ENCODE results near the gene TXNDC2. TPM values are rescaled to one million over a fixed set of nuclear protein-coding genes. Genes with fewer than 3 reads are reported as not detected.
A peak's percentile ranks its signal among the peaks of the same experiment; 100 is the strongest.

TXNDC2 gene
- total RNA-seq, 4 donors from 2014 or later, result not detected

DNA sequence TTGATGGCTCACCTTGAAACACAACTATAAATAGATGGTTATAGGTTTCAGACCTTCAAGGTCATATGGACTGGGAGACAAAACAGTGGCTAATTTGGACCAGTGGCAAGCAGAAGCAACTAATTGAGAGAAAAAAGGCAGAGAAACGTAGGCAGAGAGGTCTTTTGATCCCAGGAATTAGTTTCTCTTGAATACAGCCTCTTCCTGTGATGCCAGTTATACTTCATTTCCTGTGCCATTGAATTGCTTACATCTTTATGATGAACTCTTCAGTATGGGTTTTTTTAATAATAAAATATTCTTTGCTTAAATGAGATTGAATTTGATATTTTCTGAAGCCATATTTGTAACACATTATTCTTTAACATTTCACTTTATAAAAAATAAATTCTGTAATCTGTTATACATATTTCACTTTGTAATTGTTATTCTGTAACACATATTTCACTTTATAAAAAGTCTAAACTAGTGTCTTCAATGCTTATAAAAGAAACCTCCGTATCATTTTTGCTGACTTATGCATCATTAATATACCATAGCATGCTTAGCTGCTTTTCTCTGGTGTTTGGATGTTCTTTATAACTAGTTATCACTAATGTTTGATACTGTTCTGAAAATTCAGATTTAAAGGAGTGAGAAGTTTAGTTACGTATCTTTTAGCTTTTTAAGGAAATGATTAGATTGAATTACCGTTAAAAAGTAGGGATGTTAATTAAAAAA, 37.0 kb downstream of the TXNDC2 start:
- no peak overlapping the region for H3K4me3 ChIP-seq
- no peak for DNase-seq
- no peaks in the 10 kb centered on the region for H3K9me3 ChIP-seq
- H3K36me3 ChIP-seq, result no peaks in the 10 kb centered on the region
- ATAC-seq, result no peak
- H3K4me1 ChIP-seq, result peaks cover 93 to 97% of the 10 kb centered on the region in 2 donors
- no peak for TF ChIP-seq POLR2A (IDR thresholded peaks at IDR 0.05)
- TF ChIP-seq, protein P1, sequence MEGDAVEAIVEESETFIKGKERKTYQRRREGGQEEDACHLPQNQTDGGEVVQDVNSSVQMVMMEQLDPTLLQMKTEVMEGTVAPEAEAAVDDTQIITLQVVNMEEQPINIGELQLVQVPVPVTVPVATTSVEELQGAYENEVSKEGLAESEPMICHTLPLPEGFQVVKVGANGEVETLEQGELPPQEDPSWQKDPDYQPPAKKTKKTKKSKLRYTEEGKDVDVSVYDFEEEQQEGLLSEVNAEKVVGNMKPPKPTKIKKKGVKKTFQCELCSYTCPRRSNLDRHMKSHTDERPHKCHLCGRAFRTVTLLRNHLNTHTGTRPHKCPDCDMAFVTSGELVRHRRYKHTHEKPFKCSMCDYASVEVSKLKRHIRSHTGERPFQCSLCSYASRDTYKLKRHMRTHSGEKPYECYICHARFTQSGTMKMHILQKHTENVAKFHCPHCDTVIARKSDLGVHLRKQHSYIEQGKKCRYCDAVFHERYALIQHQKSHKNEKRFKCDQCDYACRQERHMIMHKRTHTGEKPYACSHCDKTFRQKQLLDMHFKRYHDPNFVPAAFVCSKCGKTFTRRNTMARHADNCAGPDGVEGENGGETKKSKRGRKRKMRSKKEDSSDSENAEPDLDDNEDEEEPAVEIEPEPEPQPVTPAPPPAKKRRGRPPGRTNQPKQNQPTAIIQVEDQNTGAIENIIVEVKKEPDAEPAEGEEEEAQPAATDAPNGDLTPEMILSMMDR (IDR thresholded peaks at IDR 0.05 in 4 of 5, conservative IDR thresholded peaks at IDR 0.05 in 1 of 5), result no peak
- intact Hi-C loops (cut with DNase I; ENCODE audit: low total_unique reads) (no loop called here), in situ Hi-C loops (cut with MboI; ENCODE audit: low sequenced_read_pairs in 4 of 4) (loop anchor here in 2 of 4 donors (25.0 kb wide), 1 partner anchor 110 kb away; no protein-coding TSS in a partner anchor)
- H3K27me3 ChIP-seq, result no peaks in the 10 kb centered on the region
- H3K27ac ChIP-seq, result peak overlapping the region in 2 of 4 donors; percentile 6 to 19

DNA sequence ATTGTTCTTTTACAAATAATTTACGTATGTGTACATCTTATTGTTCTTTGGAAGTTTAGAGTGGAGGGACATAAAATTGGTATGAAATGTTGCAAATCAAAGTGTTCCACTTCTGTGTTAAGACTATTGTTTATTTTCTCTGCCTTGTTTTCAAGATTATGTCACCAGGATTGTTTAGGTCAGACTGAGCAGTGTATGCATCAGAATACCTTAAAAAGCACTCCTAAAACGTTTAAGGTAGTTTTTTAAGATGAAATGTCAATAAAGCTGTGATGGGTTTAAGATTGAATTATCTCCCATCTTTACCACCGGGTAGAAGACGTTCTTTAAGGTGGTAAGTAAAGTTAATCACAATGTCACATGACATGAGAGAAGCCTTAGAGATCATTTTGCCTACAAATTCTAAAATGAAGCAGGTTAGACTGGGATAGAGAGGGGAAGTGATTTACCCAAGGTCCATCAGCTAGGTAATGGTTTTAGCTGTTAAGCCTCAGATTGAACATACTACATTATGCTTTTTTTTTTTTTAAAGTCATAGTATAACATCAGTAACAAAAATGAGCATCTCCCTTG, 38.7 kb downstream of the TXNDC2 start:
- Histone ChIP-seq H3K27ac (peak overlapping the region in 3 of 4 donors; percentile 22 to 39 (median 25)), H3K4me1 (peaks cover 93 to 97% of the 10 kb centered on the region in 2 donors), H3K4me3 (peak overlapping the region in 1 of 4 donors; percentile 12), H3K9me3 (no peaks in the 10 kb centered on the region), H3K27me3 (no peaks in the 10 kb centered on the region), H3K36me3 (no peaks in the 10 kb centered on the region)
- intact Hi-C loops (cut with DNase I; ENCODE audit: low total_unique reads), result no loop called here
- ATAC-seq (no peak), DNase-seq (no peak)
- in situ Hi-C loops (cut with MboI; ENCODE audit: low sequenced_read_pairs in 4 of 4), result loop anchor here in 2 of 4 donors (25.0 kb wide), 1 partner anchor 112 kb away; no protein-coding TSS in a partner anchor
- TF ChIP-seq, protein P1 (IDR thresholded peaks at IDR 0.05 in 4 of 5, conservative IDR thresholded peaks at IDR 0.05 in 1 of 5), result no peak
- no peak for TF ChIP-seq POLR2A (IDR thresholded peaks at IDR 0.05)

DNA sequence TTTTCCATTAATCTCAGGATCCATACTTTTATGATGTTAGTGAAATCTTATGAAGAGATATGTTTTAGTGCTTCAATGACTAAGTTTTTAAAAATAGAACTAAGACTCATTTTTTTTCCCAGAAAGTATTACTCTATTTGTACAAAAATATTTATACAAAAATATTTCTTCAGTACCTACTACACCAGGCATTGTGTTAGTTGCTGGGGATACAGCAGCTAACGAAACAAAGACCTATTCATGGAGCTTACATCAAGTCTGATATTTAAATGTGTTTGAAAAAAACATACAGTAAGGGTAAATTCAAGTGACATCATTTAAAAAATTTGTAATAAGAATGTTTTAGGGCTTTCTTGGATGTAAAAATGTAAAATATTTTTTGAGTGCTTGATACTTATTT, 39.6 kb downstream of the TXNDC2 start:
- Histone ChIP-seq H3K4me3 (no peak overlapping the region), H3K9me3 (no peaks in the 10 kb centered on the region), H3K27ac (peak overlapping the region in 3 of 4 donors; percentile 1 to 25 (median 12)), H3K4me1 (peaks cover 92 to 96% of the 10 kb centered on the region in 2 donors), H3K27me3 (no peaks in the 10 kb centered on the region), H3K36me3 (no peaks in the 10 kb centered on the region)
- TF ChIP-seq, protein P1 (IDR thresholded peaks at IDR 0.05 in 4 of 5, conservative IDR thresholded peaks at IDR 0.05 in 1 of 5), result no peak
- TF ChIP-seq POLR2A (IDR thresholded peaks at IDR 0.05), result no peak
- intact Hi-C loops (cut with DNase I; ENCODE audit: low total_unique reads), result no loop called here
- DNase-seq (no peak), ATAC-seq (no peak)
- in situ Hi-C loops (cut with MboI; ENCODE audit: low sequenced_read_pairs in 4 of 4), result loop anchor here in 1 of 4 donors (25.0 kb wide), 1 partner anchor 338 kb away; no protein-coding TSS in a partner anchor

DNA sequence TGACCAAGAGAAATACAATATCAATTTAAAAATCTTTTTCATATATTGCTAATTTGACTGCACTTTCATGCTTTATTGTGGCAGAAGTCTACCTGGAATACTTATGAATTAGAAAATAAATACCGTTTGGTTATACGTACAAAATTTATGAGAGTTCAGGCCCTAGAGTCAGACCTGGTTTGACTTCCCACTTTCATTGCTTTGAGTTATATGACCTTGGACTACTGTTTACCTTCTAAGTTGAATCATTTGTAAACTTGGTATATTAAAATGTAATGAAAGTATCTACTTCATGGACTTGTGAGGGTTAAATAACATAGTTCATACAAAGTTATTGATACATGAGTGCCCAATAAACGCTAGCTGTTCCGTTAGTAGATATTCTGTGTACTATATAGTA, 40.0 kb downstream of the TXNDC2 start:
- intact Hi-C loops (cut with DNase I; ENCODE audit: low total_unique reads), result no loop called here
- no peak for DNase-seq
- Histone ChIP-seq H3K9me3 (no peaks in the 10 kb centered on the region), H3K4me1 (peaks cover 92 to 96% of the 10 kb centered on the region in 2 donors), H3K36me3 (no peaks in the 10 kb centered on the region), H3K27me3 (no peaks in the 10 kb centered on the region), H3K4me3 (no peak overlapping the region), H3K27ac (peak overlapping the region in 3 of 4 donors; percentile 1 to 29 (median 25))
- ATAC-seq, result no peak
- TF ChIP-seq, protein P1 (IDR thresholded peaks at IDR 0.05 in 4 of 5, conservative IDR thresholded peaks at IDR 0.05 in 1 of 5), result no peak
- no peak for TF ChIP-seq POLR2A (IDR thresholded peaks at IDR 0.05)
- in situ Hi-C loops (cut with MboI; ENCODE audit: low sequenced_read_pairs in 4 of 4), result loop anchor here in 1 of 4 donors (25.0 kb wide), 1 partner anchor 338 kb away; no protein-coding TSS in a partner anchor
